Osteoblast (primary cell): Measurements from ENCODE around the gene FOXC1. TPM values are rescaled to one million over a fixed set of nuclear protein-coding genes. Genes with fewer than 3 reads are reported as not detected.

ENCODE experiments used
- DNase-seq: peaks from one replicate; pipeline ENCODE4 v3.0.0; 2011; ENCODE audit warnings: low spot score, mixed read lengths; ENCODE audit not compliant: insufficient read length; ENCODE audit errors: missing footprints
- H2AFZ ChIP-seq: 2 replicates; pipeline ENCODE4 v1.6.0; 2011; ENCODE audit warnings: mild to moderate bottlenecking, low read length
- H3K27ac ChIP-seq: 2 replicates; pipeline ENCODE4 v1.5.1; 2011; ENCODE audit warnings: mild to moderate bottlenecking, low read depth, low read length, moderate library complexity
- H3K27me3 ChIP-seq: 2 replicates; pipeline ENCODE4 v1.6.0; 2012; ENCODE audit warnings: mild to moderate bottlenecking, control low read depth, inconsistent platforms, low read length, moderate library complexity; ENCODE audit not compliant: insufficient read depth
- H3K36me3 ChIP-seq: 2 replicates; pipeline ENCODE4 v1.5.1; 2011; ENCODE audit warnings: mild to moderate bottlenecking, low read length, control low read depth, moderate library complexity; ENCODE audit not compliant: insufficient read depth
- H3K4me1 ChIP-seq: 2 replicates; pipeline ENCODE4 v1.5.1; 2011; ENCODE audit warnings: mild to moderate bottlenecking, low read length, control low read depth, moderate library complexity; ENCODE audit not compliant: insufficient read depth
- H3K4me2 ChIP-seq: 2 replicates; pipeline ENCODE4 v1.6.0; 2011; ENCODE audit warnings: mild to moderate bottlenecking, low read length; ENCODE audit not compliant: insufficient read depth
- H3K4me3 ChIP-seq: fragments of 200-600 bp; sonication (generic); 3 replicates; pipeline ENCODE4 v1.5.1; 2012; ENCODE audit warnings: mild to moderate bottlenecking, low read length, inconsistent platforms; ENCODE audit not compliant: insufficient read depth
- H3K79me2 ChIP-seq: 2 replicates; pipeline ENCODE4 v1.6.0; 2012; ENCODE audit warnings: mild to moderate bottlenecking, low read length, control low read depth, inconsistent platforms; ENCODE audit not compliant: insufficient read depth
- H3K9me3 ChIP-seq: 2 replicates; pipeline ENCODE4 v1.5.1; 2011; ENCODE audit warnings: low read depth, low read length, control low read depth
- H4K20me1 ChIP-seq: 2 replicates; pipeline ENCODE4 v1.6.0; 2012; ENCODE audit warnings: mild to moderate bottlenecking, low read length, control low read depth; ENCODE audit not compliant: insufficient read depth
- total RNA-seq: library from RNA; depleted of rRNA; stranded (reverse); fragments of >200 nt; gene quantifications from 2 replicates; pipeline ENCODE4 v1.2.3, GENCODE V29; 2012
- TF ChIP-seq, protein P1 (sequence below): IDR thresholded peaks from 2 replicates; pipeline ENCODE4 v1.5.1; 2011; ENCODE audit warnings: mild to moderate bottlenecking, low read depth, low read length, moderate library complexity; ENCODE audit errors: extremely low read depth

Gene FOXC1
- total RNA-seq, 1 donor = 39.4 TPM

DNA sequence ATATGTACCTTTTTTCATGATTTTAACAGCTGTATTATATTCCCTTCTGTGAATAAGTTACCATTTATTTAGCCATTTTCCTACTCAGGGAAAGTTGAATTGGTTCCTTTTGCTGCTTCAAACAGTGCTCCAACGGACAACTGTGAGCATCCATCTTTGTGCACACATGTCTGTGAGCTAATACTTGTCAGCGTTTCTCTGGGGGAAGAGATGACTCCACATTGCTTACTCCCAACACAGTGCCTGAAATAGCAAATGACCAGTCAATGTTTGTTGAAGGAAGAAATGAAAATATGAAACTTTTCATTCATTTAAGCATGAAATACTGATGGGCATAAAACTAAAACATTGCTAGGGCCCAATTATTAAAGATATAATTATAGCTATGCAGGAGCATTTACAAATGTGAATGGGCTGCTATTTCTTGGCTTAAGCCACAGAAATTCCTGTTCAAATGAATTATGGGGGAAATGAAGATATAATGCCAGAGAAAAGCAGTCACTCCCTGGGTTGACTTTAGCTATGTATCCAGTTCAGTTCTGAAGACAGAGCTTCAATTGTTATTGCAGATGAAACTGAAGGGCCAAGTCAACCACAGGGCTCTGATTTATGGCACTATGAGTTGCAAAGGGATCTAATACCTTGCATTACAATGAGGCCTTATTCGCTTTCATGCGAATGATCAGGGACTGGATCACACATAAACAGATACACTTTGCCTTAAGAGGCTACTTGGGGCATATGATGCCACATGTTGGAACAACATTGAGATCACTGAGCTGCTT is 47.4 kb upstream of the FOXC1 start:
- no peak overlapping the region for H2AFZ ChIP-seq
- TF ChIP-seq, protein P1, sequence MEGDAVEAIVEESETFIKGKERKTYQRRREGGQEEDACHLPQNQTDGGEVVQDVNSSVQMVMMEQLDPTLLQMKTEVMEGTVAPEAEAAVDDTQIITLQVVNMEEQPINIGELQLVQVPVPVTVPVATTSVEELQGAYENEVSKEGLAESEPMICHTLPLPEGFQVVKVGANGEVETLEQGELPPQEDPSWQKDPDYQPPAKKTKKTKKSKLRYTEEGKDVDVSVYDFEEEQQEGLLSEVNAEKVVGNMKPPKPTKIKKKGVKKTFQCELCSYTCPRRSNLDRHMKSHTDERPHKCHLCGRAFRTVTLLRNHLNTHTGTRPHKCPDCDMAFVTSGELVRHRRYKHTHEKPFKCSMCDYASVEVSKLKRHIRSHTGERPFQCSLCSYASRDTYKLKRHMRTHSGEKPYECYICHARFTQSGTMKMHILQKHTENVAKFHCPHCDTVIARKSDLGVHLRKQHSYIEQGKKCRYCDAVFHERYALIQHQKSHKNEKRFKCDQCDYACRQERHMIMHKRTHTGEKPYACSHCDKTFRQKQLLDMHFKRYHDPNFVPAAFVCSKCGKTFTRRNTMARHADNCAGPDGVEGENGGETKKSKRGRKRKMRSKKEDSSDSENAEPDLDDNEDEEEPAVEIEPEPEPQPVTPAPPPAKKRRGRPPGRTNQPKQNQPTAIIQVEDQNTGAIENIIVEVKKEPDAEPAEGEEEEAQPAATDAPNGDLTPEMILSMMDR = no peak
- no peaks in the 10 kb centered on the region for H3K36me3 ChIP-seq
- H3K79me2 ChIP-seq = no peaks in the 10 kb centered on the region
- H3K27ac ChIP-seq = no peak overlapping the region
- no peaks in the 10 kb centered on the region for H4K20me1 ChIP-seq
- H3K4me2 ChIP-seq = no peak overlapping the region
- no peaks in the 10 kb centered on the region for H3K27me3 ChIP-seq
- H3K4me1 ChIP-seq = no peaks in the 10 kb centered on the region
- no peak overlapping the region for H3K4me3 ChIP-seq
- no peaks in the 10 kb centered on the region for H3K9me3 ChIP-seq
- peak; percentile 57 for DNase-seq

DNA sequence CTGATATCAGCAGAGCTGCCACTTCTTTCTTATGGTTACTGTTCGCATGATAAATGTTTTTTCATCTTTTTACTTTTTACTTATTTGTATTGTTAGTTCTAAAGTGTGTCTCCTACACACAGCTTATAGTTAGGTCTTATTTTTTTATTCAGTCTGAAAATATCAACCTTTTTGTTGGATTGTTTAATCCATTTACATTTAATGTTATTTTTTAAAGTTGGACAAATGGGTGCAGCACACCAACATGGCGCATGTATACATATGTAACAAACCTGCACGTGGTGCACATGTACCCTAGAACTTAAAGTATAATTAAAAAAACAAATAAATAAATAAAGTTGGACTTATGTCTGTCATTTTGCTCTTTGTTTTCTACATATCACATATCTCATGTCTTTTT is 40.3 kb upstream of the FOXC1 start:
- H3K4me2 ChIP-seq = no peak overlapping the region
- no peak overlapping the region for H3K27ac ChIP-seq
- TF ChIP-seq, protein P1 = no peak
- no peaks in the 10 kb centered on the region for H3K36me3 ChIP-seq
- no peaks in the 10 kb centered on the region for H4K20me1 ChIP-seq
- no peaks in the 10 kb centered on the region for H3K27me3 ChIP-seq
- DNase-seq = no peak
- H3K79me2 ChIP-seq = no peaks in the 10 kb centered on the region
- no peaks in the 10 kb centered on the region for H3K4me1 ChIP-seq
- H3K4me3 ChIP-seq = no peak overlapping the region
- H3K9me3 ChIP-seq = peaks cover 3% of the 10 kb centered on the region
- no peak overlapping the region for H2AFZ ChIP-seq

DNA sequence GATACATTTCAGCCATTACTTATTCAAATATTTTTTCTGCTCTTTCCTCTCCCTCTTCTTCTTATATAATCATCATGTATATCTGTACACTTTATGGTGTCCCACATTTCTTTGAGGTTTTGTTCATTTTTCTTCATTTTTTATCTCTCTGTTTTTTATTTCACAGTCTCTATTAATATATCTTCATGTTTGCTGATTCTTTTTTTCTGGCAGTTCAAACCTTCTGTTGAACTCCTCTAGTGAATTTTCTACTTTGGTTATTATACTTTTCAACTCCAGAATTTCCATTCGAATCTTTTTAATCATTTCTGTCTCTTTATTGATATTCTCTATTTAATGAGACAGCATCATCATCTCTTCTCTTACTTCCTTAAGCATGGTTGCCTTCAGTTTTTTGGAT is 38.9 kb upstream of the FOXC1 start:
- Histone ChIP-seq H3K36me3 (no peaks in the 10 kb centered on the region), H3K4me2 (no peak overlapping the region), H3K9me3 (peaks cover 3% of the 10 kb centered on the region), H3K27ac (no peak overlapping the region), H3K27me3 (no peaks in the 10 kb centered on the region), H3K4me1 (peaks cover 12% of the 10 kb centered on the region), H2AFZ (no peak overlapping the region), H3K4me3 (no peak overlapping the region), H4K20me1 (no peaks in the 10 kb centered on the region), H3K79me2 (no peaks in the 10 kb centered on the region)
- TF ChIP-seq, protein P1 = no peak
- no peak for DNase-seq

DNA sequence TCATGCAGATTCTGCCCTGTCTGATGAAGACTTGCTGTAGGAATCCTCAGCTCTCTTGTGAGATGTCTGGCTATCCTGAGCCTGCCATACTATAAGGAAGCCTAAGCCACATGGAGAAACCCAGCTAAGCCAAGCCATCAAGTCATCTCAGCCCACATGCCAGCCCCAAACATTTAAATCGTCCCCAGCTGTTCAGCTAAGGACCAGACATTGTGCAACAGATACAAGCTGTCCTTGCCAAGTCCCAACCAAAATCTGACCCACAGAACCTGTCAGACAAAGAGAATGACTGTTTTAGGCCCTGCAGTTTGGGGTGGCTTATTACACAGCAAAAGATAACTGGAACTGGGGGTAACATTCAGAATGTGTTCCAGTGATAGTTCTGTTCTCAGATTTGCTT is 36.8 kb upstream of the FOXC1 start:
- no peaks in the 10 kb centered on the region for H3K27me3 ChIP-seq
- H3K27ac ChIP-seq = no peak overlapping the region
- TF ChIP-seq, protein P1 = no peak
- H3K4me2 ChIP-seq = no peak overlapping the region
- no peak overlapping the region for H3K4me3 ChIP-seq
- no peak overlapping the region for H2AFZ ChIP-seq
- no peaks in the 10 kb centered on the region for H3K36me3 ChIP-seq
- no peaks in the 10 kb centered on the region for H3K79me2 ChIP-seq
- peaks cover 21% of the 10 kb centered on the region for H3K4me1 ChIP-seq
- no peak for DNase-seq
- no peaks in the 10 kb centered on the region for H4K20me1 ChIP-seq
- peaks cover 3% of the 10 kb centered on the region for H3K9me3 ChIP-seq
